RWPE2 (cell line): ENCODE results near the gene LYSMD4.

ENCODE experiments used
- ATAC-seq: fragments of 200-7000 bp; cut with Tn5 transposase; 3 replicates; pipeline ENCODE4 v1.9.1; 2021; ENCODE audit warnings: low read depth
- DNase-seq: peaks from one replicate; pipeline ENCODE4 v3.0.0-alpha.2; 2020; ENCODE audit warnings: low spot score
- H3K27ac ChIP-seq: fragments of 450-650 bp; 2 replicates; pipeline ENCODE4 v1.5.1; 2017; ENCODE audit warnings: mild to moderate bottlenecking; ENCODE audit not compliant: poor library complexity, severe bottlenecking
- H3K27me3 ChIP-seq: fragments of 250-450 bp; sonication (Bioruptor Pico); 2 replicates; pipeline ENCODE4 v1.5.1; 2021; ENCODE audit warnings: mild to moderate bottlenecking, moderate library complexity; ENCODE audit not compliant: insufficient read depth, poor library complexity, severe bottlenecking
- H3K36me3 ChIP-seq: fragments of 250-450 bp; sonication (Bioruptor Pico); 2 replicates; pipeline ENCODE4 v1.5.1; 2020; ENCODE audit warnings: low read depth, mild to moderate bottlenecking, moderate library complexity
- H3K4me1 ChIP-seq: fragments of 250-450 bp; sonication (Bioruptor Pico); 2 replicates; pipeline ENCODE4 v1.5.1; 2021; ENCODE audit warnings: mild to moderate bottlenecking, moderate library complexity; ENCODE audit not compliant: insufficient read depth, poor library complexity, severe bottlenecking
- H3K4me3 ChIP-seq: fragments of 250-450 bp; sonication (Bioruptor Pico); 2 replicates; pipeline ENCODE4 v1.5.1; 2021; ENCODE audit warnings: mild to moderate bottlenecking, moderate library complexity; ENCODE audit not compliant: severe bottlenecking
- H3K9me3 ChIP-seq: fragments of 250-450 bp; sonication (Bioruptor Pico); 2 replicates; pipeline ENCODE4 v1.5.1; 2021; ENCODE audit warnings: mild to moderate bottlenecking, moderate library complexity; ENCODE audit not compliant: severe bottlenecking
- CTCF ChIP-seq: fragments of 450-650 bp; IDR thresholded peaks from one replicate; pipeline ENCODE4 v1.5.1; 2017; ENCODE audit warnings: mild to moderate bottlenecking, moderate library complexity; ENCODE audit not compliant: poor library complexity, severe bottlenecking

LYSMD4 gene

GRCh38 chr15:99721896-99722295 is 11.3 kb downstream of the LYSMD4 start:
- no peak for TF ChIP-seq CTCF
- DNase-seq = no peak
- H3K27ac ChIP-seq = no peak overlapping the region
- 0 out of 3 replicates have a peak, but pooled peaks have one; percentile 29 for ATAC-seq
- no peaks in the 10 kb centered on the region for H3K36me3 ChIP-seq
- H3K4me3 ChIP-seq = no peak overlapping the region
- H3K27me3 ChIP-seq = no peaks in the 10 kb centered on the region
- H3K9me3 ChIP-seq = no peaks in the 10 kb centered on the region
- H3K4me1 ChIP-seq = peaks cover 11% of the 10 kb centered on the region

- Histone ChIP-seq H3K27ac (no peak overlapping the region), H3K36me3 (no peaks in the 10 kb centered on the region), H3K4me3 (no peak overlapping the region), H3K9me3 (no peaks in the 10 kb centered on the region), H3K4me1 (peaks cover 11% of the 10 kb centered on the region), H3K27me3 (no peaks in the 10 kb centered on the region)
- DNase-seq = no peak
- TF ChIP-seq CTCF = no peak
- no peak for ATAC-seq
These were observed 12.0 kb downstream of the LYSMD4 start for GRCh38 chr15:99721104-99721778.

GRCh38 chr15:99720533-99720932 is 12.7 kb downstream of the LYSMD4 start:
- Histone ChIP-seq H3K4me3 (no peak overlapping the region), H3K9me3 (no peaks in the 10 kb centered on the region), H3K27me3 (no peaks in the 10 kb centered on the region), H3K4me1 (peaks cover 11% of the 10 kb centered on the region), H3K36me3 (peaks cover 5% of the 10 kb centered on the region; the same call in 1 of the 2 replicates), H3K27ac (no peak overlapping the region)
- ATAC-seq = no peak
- no peak for DNase-seq
- no peak for TF ChIP-seq CTCF

- DNase-seq (no peak), ATAC-seq (peak; percentile 28; the same call in 1 of the 3 replicates)
- Histone ChIP-seq H3K27ac (no peak overlapping the region), H3K36me3 (peaks cover 5% of the 10 kb centered on the region; the same call in 1 of the 2 replicates), H3K9me3 (no peaks in the 10 kb centered on the region), H3K4me1 (peaks cover 11% of the 10 kb centered on the region), H3K4me3 (no peak overlapping the region), H3K27me3 (no peaks in the 10 kb centered on the region)
- TF ChIP-seq CTCF = no peak
These were observed 14.1 kb downstream of the LYSMD4 start for GRCh38 chr15:99719096-99719541.

GRCh38 chr15:99718421-99718820 is 14.8 kb downstream of the LYSMD4 start:
- no peak for TF ChIP-seq CTCF
- no peaks in the 10 kb centered on the region for H3K27me3 ChIP-seq
- H3K4me3 ChIP-seq = no peak overlapping the region
- H3K36me3 ChIP-seq = peaks cover 10% of the 10 kb centered on the region
- peaks cover 11% of the 10 kb centered on the region for H3K4me1 ChIP-seq
- no peak for ATAC-seq
- no peaks in the 10 kb centered on the region for H3K9me3 ChIP-seq
- no peak for DNase-seq
- H3K27ac ChIP-seq = no peak overlapping the region
